GM23338 (cell line): Measurements from ENCODE around the gene CHCHD3. TPM values are rescaled to one million over a fixed set of nuclear protein-coding genes. Genes with fewer than 3 reads are reported as not detected.

Experiments used
- ATAC-seq: fragments of 200-7000 bp; cut with Tn5 transposase; 3 replicates; pipeline ENCODE4 v1.9.1; 2020
- DNase-seq: peaks from one replicate; pipeline ENCODE4 v3.0.0-alpha.2; 2015; ENCODE audit warnings: low spot score
- H2AFZ ChIP-seq: fragments of 200-600 bp; sonication (generic); 2 replicates; pipeline ENCODE4 v1.8.0; 2016; ENCODE audit warnings: antibody characterized with exemption, mild to moderate bottlenecking, moderate library complexity
- H3F3A ChIP-seq: fragments of 200-600 bp; sonication (generic); replicated peaks from 2 replicates; pipeline ENCODE4 v1.8.0; 2017; ENCODE audit warnings: antibody characterized with exemption, mixed run types, low read depth
- H3K27ac ChIP-seq: fragments of 200-600 bp; sonication (generic); 2 replicates; pipeline ENCODE4 v1.6.1; 2016; ENCODE audit warnings: low read depth
- H3K27me3 ChIP-seq: fragments of 200-600 bp; sonication (generic); 2 replicates; pipeline ENCODE4 v1.8.0; 2016; ENCODE audit warnings: mild to moderate bottlenecking, mixed run types, moderate library complexity; ENCODE audit not compliant: insufficient read depth
- H3K36me3 ChIP-seq: fragments of 200-600 bp; sonication (generic); 2 replicates; pipeline ENCODE4 v1.8.0; 2016; ENCODE audit warnings: mild to moderate bottlenecking; ENCODE audit not compliant: insufficient read depth
- H3K4me1 ChIP-seq: fragments of 200-600 bp; sonication (generic); 2 replicates; pipeline ENCODE4 v1.8.0; 2016; ENCODE audit warnings: mild to moderate bottlenecking, moderate library complexity; ENCODE audit not compliant: insufficient read depth
- H3K4me2 ChIP-seq: fragments of 200-600 bp; sonication (generic); 2 replicates; pipeline ENCODE4 v1.7.1; 2017; ENCODE audit warnings: mixed run types
- H3K4me3 ChIP-seq: fragments of 200-600 bp; sonication (generic); 2 replicates; pipeline ENCODE4 v1.6.1; 2016; ENCODE audit warnings: mixed run types
- H3K79me2 ChIP-seq: fragments of 200-600 bp; sonication (generic); replicated peaks from 2 replicates; pipeline ENCODE4 v1.8.0; 2017; ENCODE audit warnings: mild to moderate bottlenecking; ENCODE audit not compliant: insufficient read depth
- H3K9me2 ChIP-seq: fragments of 200-600 bp; sonication (generic); 2 replicates; pipeline ENCODE4 v1.8.0; 2017; ENCODE audit not compliant: insufficient read depth
- H4K20me1 ChIP-seq: fragments of 200-600 bp; sonication (generic); replicated peaks from 2 replicates; pipeline ENCODE4 v1.8.0; 2017; ENCODE audit warnings: mild to moderate bottlenecking; ENCODE audit not compliant: insufficient read depth
- H3K27ac Mint-ChIP-seq: 2 replicates; pipeline ENCODE4 v1.8.0; 2020; ENCODE audit warnings: inconsistent platforms, mild to moderate bottlenecking, moderate library complexity, mixed read lengths
- H3K27me3 Mint-ChIP-seq: 3 replicates; pipeline ENCODE4 v1.8.0; 2022; ENCODE audit warnings: low read depth, mild to moderate bottlenecking, moderate library complexity, mixed read lengths, inconsistent platforms; ENCODE audit not compliant: insufficient read depth, poor library complexity
- H3K36me3 Mint-ChIP-seq: 3 replicates; pipeline ENCODE4 v1.8.0; 2021; ENCODE audit warnings: low read depth, mild to moderate bottlenecking, inconsistent platforms, moderate library complexity, mixed read lengths
- H3K4me1 Mint-ChIP-seq: 3 replicates; pipeline ENCODE4 v1.8.0; 2020; ENCODE audit warnings: mild to moderate bottlenecking, inconsistent platforms, mixed read lengths
- H3K4me3 Mint-ChIP-seq: 3 replicates; pipeline ENCODE4 v1.8.0; 2021; ENCODE audit warnings: moderate library complexity, mild to moderate bottlenecking, inconsistent platforms, mixed read lengths
- H3K9me3 Mint-ChIP-seq: 3 replicates; pipeline ENCODE4 v1.8.0; 2020; ENCODE audit warnings: moderate library complexity, mild to moderate bottlenecking, inconsistent platforms, mixed read lengths
- CREB1 ChIP-seq: fragments of 250-450 bp; sonication (Bioruptor Pico); IDR thresholded peaks from 2 replicates; pipeline ENCODE4 v1.5.0; 2020; ENCODE audit warnings: low read depth, mild to moderate bottlenecking, moderate library complexity
- EZH2phosphoT487 ChIP-seq: fragments of 200-600 bp; sonication (generic); IDR thresholded peaks from one replicate; pipeline ENCODE4 v1.8.1; 2018; ENCODE audit warnings: antibody characterized with exemption; ENCODE audit not compliant: unreplicated experiment
- NANOG ChIP-seq: IDR thresholded peaks from 2 replicates; pipeline ENCODE4 v1.6.1; 2016; ENCODE audit warnings: antibody characterized with exemption, borderline replicate concordance
- ZNF462 ChIP-seq: fragments of 250-450 bp; sonication (Bioruptor Pico); IDR thresholded peaks from 2 replicates; pipeline ENCODE4 v1.5.0; 2020; ENCODE audit warnings: mild to moderate bottlenecking, moderate library complexity
- polyA plus RNA-seq: library from polyadenylated mRNA; unstranded; fragments of >200 nt; fragmentation: Nextera tagmentation; extraction: Ambion mirVana; gene quantifications from 2 replicates; pipeline ENCODE4 v1.2.1, GENCODE V29; 2016
- total RNA-seq: library from RNA; depleted of rRNA; stranded (reverse); fragments of >200 nt; shearing (Covaris generic); gene quantifications from 2 replicates; pipeline ENCODE4 v1.2.3, GENCODE V29; 2014

Gene CHCHD3
- total and polyA plus RNA-seq, 2 experiments from 2014 or later, result 107 to 131 TPM

GRCh38 chr7:133040674-133041073 lies 41.2 kb downstream of the CHCHD3 start:
- Mint-ChIP-seq H3K36me3 (no peaks in the 10 kb centered on the region; the same call in 2 of the 3 replicates), H3K4me1 (peaks cover 48% of the 10 kb centered on the region), H3K4me3 (no peak overlapping the region; the same call in 2 of the 3 replicates), H3K9me3 (no peaks in the 10 kb centered on the region), H3K27me3 (peaks cover 4% of the 10 kb centered on the region), H3K27ac (peak overlapping the region; percentile 42; the same call in 1 of the 2 replicates)
- no peaks in the 10 kb centered on the region for H3K36me3 ChIP-seq
- 0 out of 2 replicates have a peak overlapping the region, but pooled peaks have one; percentile 12 for H3K4me2 ChIP-seq
- ATAC-seq (no peak), DNase-seq (no peak)
- H3K4me1 ChIP-seq, result peaks cover 37% of the 10 kb centered on the region
- no peaks in the 10 kb centered on the region for H3K27me3 ChIP-seq
- no peaks in the 10 kb centered on the region for H3K9me2 ChIP-seq
- H3K79me2 ChIP-seq, result peaks cover 89% of the 10 kb centered on the region
- TF ChIP-seq EZH2phosphoT487 (no peak), NANOG (no peak)
- H2AFZ ChIP-seq, result no peak overlapping the region
- H3F3A ChIP-seq, result no peaks in the 10 kb centered on the region
- H4K20me1 ChIP-seq, result peaks cover 40% of the 10 kb centered on the region; the same call in 1 of the 2 replicates
- H3K27ac ChIP-seq, result no peak overlapping the region
- no peak overlapping the region for H3K4me3 ChIP-seq

- Histone ChIP-seq H2AFZ (no peak overlapping the region), H3K27ac (no peak overlapping the region), H3K4me2 (no peak overlapping the region), H3K27me3 (no peaks in the 10 kb centered on the region), H3F3A (no peaks in the 10 kb centered on the region), H4K20me1 (peaks cover 36% of the 10 kb centered on the region; the same call in 1 of the 2 replicates), H3K4me3 (no peak overlapping the region), H3K9me2 (no peaks in the 10 kb centered on the region), H3K4me1 (peaks cover 32% of the 10 kb centered on the region), H3K79me2 (peaks cover 90% of the 10 kb centered on the region), H3K36me3 (no peaks in the 10 kb centered on the region)
- DNase-seq, result peak; percentile 65
- Mint-ChIP-seq H3K4me3 (no peak overlapping the region; the same call in 2 of the 3 replicates), H3K9me3 (no peaks in the 10 kb centered on the region), H3K4me1 (peaks cover 43% of the 10 kb centered on the region), H3K27me3 (peaks cover 2% of the 10 kb centered on the region), H3K27ac (peak overlapping the region; percentile 42; the same call in 1 of the 2 replicates), H3K36me3 (peaks cover 3% of the 10 kb centered on the region; the same call in 2 of the 3 replicates)
- ATAC-seq, result peak; percentile 52
- TF ChIP-seq ZNF462 (CRISPR knock-in tag) (0 out of 2 replicates have a peak, but pooled peaks have one; percentile 27), CREB1 (no peak)
Measured at GRCh38 chr7:133040178-133040577, 41.7 kb downstream of the CHCHD3 start.
